ENCODE data around the gene RFX4.

Gene RFX4

GRCh38 chr12:106692896-106693820 lies 110.4 kb downstream of the RFX4 start:
- Histone ChIP-seq H3K4me3 (IDR thresholded peaks at IDR 0.05; ENCODE audit: insufficient read depth, low read depth, low read length) (no peak overlapping the region), H3K79me2 (ENCODE audit: insufficient read depth, low read depth) (no peaks in the 10 kb centered on the region), H3K36me3 (ENCODE audit: insufficient read depth) (no peaks in the 10 kb centered on the region), H3K9ac (no peak overlapping the region), H3K4me1 (ENCODE audit: low read depth, poor library complexity, severe bottlenecking) (no peaks in the 10 kb centered on the region), H3K27me3 (ENCODE audit: insufficient read depth, low read depth) (no peaks in the 10 kb centered on the region), H4K20me1 (ENCODE audit: insufficient read depth) (no peaks in the 10 kb centered on the region), H3K27ac (no peak overlapping the region), H2AFZ (ENCODE audit: low read depth) (no peak overlapping the region), H3K4me2 (no peak overlapping the region)
- TF ChIP-seq CTCF (conservative IDR thresholded peaks at IDR 0.05; ENCODE audit: low read depth, low read length) = no peak

GRCh38 chr12:106696071-106696470 lies 113.3 kb downstream of the RFX4 start:
- Histone ChIP-seq H3K27me3 (ENCODE audit: insufficient read depth, low read depth) (no peaks in the 10 kb centered on the region), H4K20me1 (ENCODE audit: insufficient read depth) (no peaks in the 10 kb centered on the region), H3K27ac (no peak overlapping the region), H3K4me3 (IDR thresholded peaks at IDR 0.05; ENCODE audit: insufficient read depth, low read depth, low read length) (no peak overlapping the region), H3K4me1 (ENCODE audit: low read depth, poor library complexity, severe bottlenecking) (no peaks in the 10 kb centered on the region), H3K79me2 (ENCODE audit: insufficient read depth, low read depth) (no peaks in the 10 kb centered on the region), H3K4me2 (no peak overlapping the region), H2AFZ (ENCODE audit: low read depth) (no peak overlapping the region), H3K36me3 (ENCODE audit: insufficient read depth) (no peaks in the 10 kb centered on the region), H3K9ac (no peak overlapping the region)
- no peak for TF ChIP-seq CTCF (conservative IDR thresholded peaks at IDR 0.05; ENCODE audit: low read depth, low read length)

DNA sequence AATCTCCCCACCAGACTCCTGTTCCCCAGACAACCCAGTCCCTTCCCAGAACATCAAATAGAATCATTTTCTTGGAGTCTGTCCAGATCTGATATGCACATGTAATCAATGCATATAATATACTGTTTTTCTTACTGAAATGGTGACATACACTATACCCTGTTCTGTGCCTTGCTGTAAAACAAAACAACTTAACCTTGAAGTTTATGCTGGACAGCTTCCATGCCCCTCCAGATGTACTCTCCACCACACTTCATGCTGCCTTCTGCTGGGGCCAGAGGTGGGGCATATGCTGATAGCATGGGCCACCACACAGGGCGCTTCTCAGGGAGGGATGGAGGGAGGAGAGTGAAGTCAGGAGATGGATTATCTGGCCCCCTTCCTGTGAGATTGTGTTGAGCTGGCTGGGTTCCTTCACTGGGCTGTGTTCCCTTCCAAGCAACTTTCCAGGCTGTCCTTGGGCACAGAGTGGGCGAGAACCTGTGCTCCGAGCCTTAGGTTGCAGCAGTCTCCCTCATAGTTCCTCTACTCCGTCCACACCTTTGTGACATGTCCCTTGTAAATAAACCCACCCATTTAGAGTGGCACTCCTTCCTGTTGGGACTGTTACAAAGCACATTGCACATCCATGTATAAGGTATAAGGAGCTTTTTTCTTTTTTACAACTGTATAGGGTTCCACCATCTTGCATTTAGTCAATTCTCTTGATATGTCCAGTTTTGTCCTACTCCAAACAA lies 114.0 kb downstream of the RFX4 start:
- no peak overlapping the region for H3K27ac ChIP-seq
- no peaks in the 10 kb centered on the region for H3K27me3 ChIP-seq (ENCODE audit: insufficient read depth, low read depth)
- no peak overlapping the region for H3K9ac ChIP-seq
- H4K20me1 ChIP-seq (ENCODE audit: insufficient read depth) = no peaks in the 10 kb centered on the region
- TF ChIP-seq CTCF (conservative IDR thresholded peaks at IDR 0.05; ENCODE audit: low read depth, low read length) = no peak
- no peaks in the 10 kb centered on the region for H3K36me3 ChIP-seq (ENCODE audit: insufficient read depth)
- H3K4me3 ChIP-seq (IDR thresholded peaks at IDR 0.05; ENCODE audit: insufficient read depth, low read depth, low read length) = no peak overlapping the region
- H2AFZ ChIP-seq (ENCODE audit: low read depth) = no peak overlapping the region
- no peaks in the 10 kb centered on the region for H3K79me2 ChIP-seq (ENCODE audit: insufficient read depth, low read depth)
- no peaks in the 10 kb centered on the region for H3K4me1 ChIP-seq (ENCODE audit: low read depth, poor library complexity, severe bottlenecking)
- H3K4me2 ChIP-seq = no peak overlapping the region

DNA sequence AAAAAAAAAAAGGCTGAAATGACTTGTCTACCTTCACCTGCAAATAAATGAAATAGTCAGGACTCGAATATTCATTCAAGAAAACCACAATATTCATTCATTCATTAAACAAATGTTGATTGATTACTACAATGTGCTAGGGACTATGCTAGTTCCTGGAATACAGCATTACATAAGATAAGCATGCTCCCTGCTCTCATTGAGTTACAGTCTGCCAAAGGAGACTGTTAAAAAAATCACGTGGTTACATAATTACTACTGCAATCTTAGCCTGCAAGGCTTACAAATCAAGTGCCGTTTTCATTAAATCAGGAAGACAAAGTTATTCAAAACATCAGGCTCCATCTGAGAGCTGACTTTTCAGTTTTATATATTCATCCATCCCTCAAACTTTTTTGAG lies 121.3 kb downstream of the RFX4 start:
- no peak overlapping the region for H3K27ac ChIP-seq
- H4K20me1 ChIP-seq (ENCODE audit: insufficient read depth) = no peaks in the 10 kb centered on the region
- no peak for TF ChIP-seq CTCF (conservative IDR thresholded peaks at IDR 0.05; ENCODE audit: low read depth, low read length)
- no peaks in the 10 kb centered on the region for H3K79me2 ChIP-seq (ENCODE audit: insufficient read depth, low read depth)
- no peaks in the 10 kb centered on the region for H3K4me1 ChIP-seq (ENCODE audit: low read depth, poor library complexity, severe bottlenecking)
- no peak overlapping the region for H3K9ac ChIP-seq
- H2AFZ ChIP-seq (ENCODE audit: low read depth) = no peak overlapping the region
- H3K27me3 ChIP-seq (ENCODE audit: insufficient read depth, low read depth) = no peaks in the 10 kb centered on the region
- no peak overlapping the region for H3K4me3 ChIP-seq (IDR thresholded peaks at IDR 0.05; ENCODE audit: insufficient read depth, low read depth, low read length)
- no peaks in the 10 kb centered on the region for H3K36me3 ChIP-seq (ENCODE audit: insufficient read depth)
- no peak overlapping the region for H3K4me2 ChIP-seq

All from KMS-11 (cell line).